KOPT-K1 (cell line): ENCODE data around the gene SLC30A5.
A peak's percentile ranks its signal among the peaks of the same experiment; 100 is the strongest.
"Not testable (repeated sequence)": the region's sequence is repeated elsewhere in the genome, so short reads cannot be mapped to it uniquely, and the experiment has no call there.

Experiments used
- H3K27ac ChIP-seq: fragments of 200-600 bp; sonication (generic); 2 replicates; pipeline ENCODE4 v1.5.1; 2016; ENCODE audit warnings: antibody characterized with exemption, mild to moderate bottlenecking, low read depth, low read length; ENCODE audit not compliant: poor library complexity, severe bottlenecking
- H3K36me3 ChIP-seq: fragments of 200-600 bp; sonication (generic); 2 replicates; pipeline ENCODE4 v1.5.1; 2017; ENCODE audit warnings: antibody characterized with exemption, mild to moderate bottlenecking, low read length, moderate library complexity; ENCODE audit not compliant: insufficient read depth
- H3K9me3 ChIP-seq: fragments of 200-600 bp; sonication (generic); 2 replicates; pipeline ENCODE4 v1.5.1; 2017; ENCODE audit warnings: antibody characterized with exemption, low read length, mild to moderate bottlenecking; ENCODE audit not compliant: insufficient read depth, poor library complexity, severe bottlenecking

The SLC30A5 gene

DNA sequence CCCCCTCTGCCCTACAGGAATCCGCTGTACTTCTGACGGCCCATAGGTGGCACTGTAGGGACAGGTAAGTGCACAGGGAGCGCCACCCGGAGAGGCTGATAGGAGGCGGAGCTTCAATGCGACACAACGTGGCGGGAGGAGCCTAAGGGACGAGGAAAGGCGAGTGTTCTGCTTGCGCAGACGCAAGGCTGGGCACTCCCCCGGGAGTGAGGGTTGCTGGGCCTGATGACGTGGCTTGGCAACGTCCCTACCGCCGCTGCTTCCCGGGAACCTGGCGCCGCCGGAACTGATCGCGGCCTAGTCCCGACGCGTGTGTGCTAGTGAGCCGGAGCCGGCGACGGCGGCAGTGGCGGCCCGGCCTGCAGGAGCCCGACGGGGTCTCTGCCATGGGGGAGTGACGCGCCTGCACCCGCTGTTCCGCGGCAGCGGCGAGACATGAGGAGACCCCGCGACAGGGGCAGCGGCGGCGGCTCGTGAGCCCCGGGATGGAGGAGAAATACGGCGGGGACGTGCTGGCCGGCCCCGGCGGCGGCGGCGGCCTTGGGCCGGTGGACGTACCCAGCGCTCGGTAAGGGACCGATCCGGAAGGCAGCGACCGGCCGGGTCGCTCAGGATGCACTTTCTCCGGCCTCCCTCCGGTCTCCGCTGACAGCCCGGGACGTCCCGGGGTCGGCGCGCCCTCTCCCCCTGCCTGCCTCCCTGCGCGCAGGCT is at the start of gene SLC30A5:
Gene SLC30A5, plus strand, starts transcription at position 244 of the 712 bp plus-strand sequence. Its CDS starts 242 bp downstream, at position 486.
- Histone ChIP-seq H3K27ac (peak within 1 kb of the TSS; percentile 76), H3K36me3 (peaks cover 33% of the 10 kb centered on the region), H3K9me3 (no peaks in the 10 kb centered on the region)

DNA sequence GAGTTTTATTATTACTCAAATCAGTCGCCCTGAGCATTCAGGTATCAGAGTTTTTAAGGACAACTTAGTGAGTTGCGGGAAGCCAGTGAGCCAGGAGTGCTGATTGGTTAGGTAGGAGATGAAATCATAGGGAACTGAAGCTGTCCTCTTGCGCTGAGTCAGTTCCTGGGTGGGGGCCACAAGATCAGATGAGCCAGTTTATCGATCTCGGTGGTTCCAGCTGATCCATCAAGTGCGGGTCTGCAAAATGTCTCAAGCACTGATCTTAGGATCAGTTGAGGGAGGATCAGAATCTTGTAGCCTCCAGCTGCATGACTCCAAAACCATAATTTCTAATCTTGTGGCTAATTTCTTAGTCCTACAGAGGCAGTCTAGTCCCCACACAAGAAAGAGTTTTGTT is 48.6 kb upstream of the SLC30A5 start:
- not testable (repeated sequence) for H3K9me3 ChIP-seq, H3K36me3 ChIP-seq, H3K27ac ChIP-seq

DNA sequence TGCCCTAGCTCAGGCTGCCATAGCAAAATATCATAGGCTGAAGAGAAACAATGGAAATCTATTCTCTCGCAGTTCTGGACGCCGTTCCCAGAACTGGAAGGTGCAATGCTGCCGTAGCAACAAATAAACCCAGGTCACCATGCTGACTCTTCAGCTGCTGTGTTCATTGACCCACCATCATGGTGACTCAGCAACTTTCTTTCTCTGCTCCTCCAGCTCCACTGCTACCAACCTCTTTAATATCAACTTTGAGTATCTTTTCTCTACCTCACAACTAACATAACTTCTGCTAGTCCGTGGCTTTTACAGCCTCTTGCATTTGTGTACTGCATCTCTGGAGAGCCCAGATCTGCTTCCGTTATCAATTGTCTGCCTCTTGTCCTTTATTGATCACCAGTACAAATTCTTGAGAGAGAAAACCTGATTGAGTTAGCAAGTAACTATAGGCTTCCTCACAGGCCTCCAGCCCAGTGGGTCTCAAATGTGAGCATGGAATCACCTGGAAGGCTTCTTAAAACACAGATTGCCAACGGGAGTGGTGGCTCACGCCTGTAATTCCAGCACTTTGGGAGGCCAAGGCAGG is 47.3 kb upstream of the SLC30A5 start:
- Histone ChIP-seq H3K27ac (peak overlapping the region; percentile 2), H3K9me3 (no peaks in the 10 kb centered on the region), H3K36me3 (no peaks in the 10 kb centered on the region)

DNA sequence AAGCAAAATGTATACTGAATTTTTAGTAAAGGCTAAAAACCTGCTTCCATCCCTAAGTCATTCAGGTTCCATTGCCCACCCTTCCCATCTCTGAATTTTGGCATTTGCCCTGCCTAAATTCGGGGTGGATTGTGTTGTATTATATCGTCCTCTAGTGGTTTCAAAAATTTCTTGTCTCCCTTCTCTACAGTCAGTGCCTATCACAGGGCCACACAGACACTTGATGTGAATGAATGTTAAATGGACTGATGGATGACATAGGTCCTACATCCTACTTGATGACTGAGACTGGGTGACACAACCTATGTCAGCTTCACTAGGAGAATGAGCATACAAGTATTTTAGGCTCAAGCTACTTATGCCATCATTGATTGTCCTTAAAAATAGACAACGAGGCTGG is 45.6 kb upstream of the SLC30A5 start:
- Histone ChIP-seq H3K27ac (no peak overlapping the region), H3K36me3 (no peaks in the 10 kb centered on the region), H3K9me3 (no peaks in the 10 kb centered on the region)

DNA sequence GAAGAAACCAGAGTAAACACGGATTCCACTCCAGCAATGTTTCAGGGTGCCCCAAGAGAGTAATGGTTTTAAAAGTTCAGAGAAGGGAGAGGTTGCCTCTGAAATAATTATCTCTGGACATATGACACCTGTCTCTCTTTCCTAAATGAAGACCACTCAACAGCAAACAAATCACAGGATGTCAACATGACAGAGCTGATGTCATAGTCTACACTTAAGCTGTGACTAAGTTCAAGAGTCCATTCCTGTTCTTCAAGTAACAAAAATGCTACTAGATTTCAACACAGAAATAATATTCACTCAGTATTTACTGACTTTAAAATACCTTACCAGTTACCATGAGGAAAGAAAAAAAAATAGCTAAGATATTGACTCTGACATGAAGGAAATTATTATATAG is 44.7 kb upstream of the SLC30A5 start:
- Histone ChIP-seq H3K36me3 (no peaks in the 10 kb centered on the region), H3K9me3 (no peaks in the 10 kb centered on the region), H3K27ac (no peak overlapping the region)

DNA sequence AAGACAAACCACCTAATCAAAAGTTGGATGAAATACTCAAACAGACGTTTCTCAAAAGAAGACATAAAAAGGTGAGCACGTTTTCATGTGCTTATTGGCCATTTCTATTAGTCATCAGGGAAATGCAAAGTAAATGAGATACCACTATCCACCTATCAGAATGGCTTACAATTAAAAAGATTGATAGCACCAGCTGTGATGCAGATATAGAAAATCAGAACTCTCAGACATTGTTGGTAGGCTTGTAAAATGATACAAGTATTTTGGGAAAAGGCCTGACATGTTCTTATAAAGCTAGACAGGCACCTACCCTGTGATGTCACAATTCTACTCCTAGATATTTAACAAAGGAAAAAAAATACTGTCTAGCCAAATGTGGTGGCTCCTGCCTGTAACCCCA is 44.0 kb upstream of the SLC30A5 start:
- Histone ChIP-seq H3K36me3 (no peaks in the 10 kb centered on the region), H3K9me3 (no peaks in the 10 kb centered on the region)

DNA sequence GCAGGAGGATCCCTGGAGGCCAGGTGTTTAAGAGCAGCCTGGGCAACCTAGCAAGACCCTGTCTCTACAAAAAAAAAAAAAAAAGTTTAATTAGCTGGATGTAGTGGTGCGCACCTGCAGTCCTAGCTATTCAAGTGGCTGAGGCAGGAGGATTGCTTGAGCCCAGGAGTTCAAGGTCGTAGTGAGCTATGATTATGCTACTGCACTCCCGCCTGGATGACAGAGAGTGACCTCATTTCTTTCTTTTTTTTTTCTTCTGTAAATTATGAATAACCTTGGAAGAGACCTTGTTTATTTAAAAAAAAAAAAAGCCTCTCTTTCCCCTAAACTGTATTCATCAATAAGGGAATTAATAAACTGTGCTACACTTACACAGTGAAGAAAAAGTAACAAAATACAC is 43.6 kb upstream of the SLC30A5 start:
- no peaks in the 10 kb centered on the region for H3K36me3 ChIP-seq
- no peak overlapping the region for H3K27ac ChIP-seq
- H3K9me3 ChIP-seq = no peaks in the 10 kb centered on the region

More for the DNA sequence above, 44.0 kb upstream of the SLC30A5 start:
- H3K27ac ChIP-seq = no peak overlapping the region

DNA sequence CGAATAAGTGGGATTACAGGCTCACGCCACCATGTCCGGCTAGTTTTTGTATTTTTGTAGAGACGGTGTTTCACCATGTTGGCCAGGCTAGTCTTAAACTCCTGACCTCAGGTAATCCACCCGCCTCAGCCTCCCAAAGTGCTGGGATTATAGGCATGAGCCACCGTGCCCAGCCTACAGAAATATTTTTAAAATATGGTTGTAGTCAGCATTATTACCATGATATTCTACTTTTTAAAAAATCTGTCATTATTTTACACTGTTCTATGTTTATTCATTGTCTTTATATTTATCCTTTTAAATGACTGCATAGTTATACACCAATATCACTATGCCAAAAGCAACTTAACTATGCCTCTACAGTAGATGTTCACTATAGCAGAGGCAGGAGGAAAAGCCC is 41.6 kb upstream of the SLC30A5 start:
- Histone ChIP-seq H3K36me3 (no peaks in the 10 kb centered on the region), H3K27ac (no peak overlapping the region), H3K9me3 (no peaks in the 10 kb centered on the region)

DNA sequence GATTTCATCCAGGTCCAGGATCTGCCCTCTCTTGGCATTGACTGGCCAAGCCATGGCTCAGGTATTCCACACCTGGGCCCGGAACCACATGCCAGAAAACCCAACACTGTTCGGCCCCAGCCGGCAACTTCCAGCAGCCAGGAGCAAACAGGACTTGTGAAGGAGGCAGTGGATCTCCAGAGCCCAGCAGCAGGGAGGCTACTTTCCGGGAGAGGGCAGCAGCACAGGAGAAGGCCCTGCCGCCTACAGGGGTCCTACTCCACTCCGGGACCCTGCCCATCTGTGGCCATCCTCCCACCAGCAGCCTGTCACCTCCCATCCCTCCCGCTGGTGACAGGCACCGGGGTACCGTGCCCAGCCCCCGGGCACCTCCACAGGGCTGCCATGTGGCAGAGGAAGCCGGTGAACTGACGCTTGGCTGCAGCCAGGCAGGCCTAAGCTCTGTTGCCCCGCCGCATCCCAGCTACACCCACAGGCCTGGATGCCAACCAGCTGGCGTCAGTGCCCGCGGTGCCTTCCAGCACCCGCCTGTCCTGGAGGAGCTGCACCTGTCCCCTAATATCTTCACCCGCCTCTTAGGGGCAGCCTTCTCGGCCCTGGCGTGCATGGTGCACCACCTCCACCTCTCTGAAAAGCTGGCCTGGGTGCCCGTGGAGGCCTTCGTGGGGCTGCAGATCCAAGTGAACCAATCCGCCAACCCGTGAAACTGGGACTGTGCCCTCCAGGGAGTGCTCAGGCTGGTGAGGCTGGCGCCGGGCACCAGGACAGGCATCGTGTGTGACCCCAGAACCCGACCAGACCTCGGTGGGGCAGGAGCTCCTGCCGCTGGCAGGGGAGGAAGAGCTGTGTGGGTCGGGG is 18.9 kb upstream of the SLC30A5 start:
- Histone ChIP-seq H3K36me3 (no peaks in the 10 kb centered on the region), H3K9me3 (no peaks in the 10 kb centered on the region), H3K27ac (no peak overlapping the region)

DNA sequence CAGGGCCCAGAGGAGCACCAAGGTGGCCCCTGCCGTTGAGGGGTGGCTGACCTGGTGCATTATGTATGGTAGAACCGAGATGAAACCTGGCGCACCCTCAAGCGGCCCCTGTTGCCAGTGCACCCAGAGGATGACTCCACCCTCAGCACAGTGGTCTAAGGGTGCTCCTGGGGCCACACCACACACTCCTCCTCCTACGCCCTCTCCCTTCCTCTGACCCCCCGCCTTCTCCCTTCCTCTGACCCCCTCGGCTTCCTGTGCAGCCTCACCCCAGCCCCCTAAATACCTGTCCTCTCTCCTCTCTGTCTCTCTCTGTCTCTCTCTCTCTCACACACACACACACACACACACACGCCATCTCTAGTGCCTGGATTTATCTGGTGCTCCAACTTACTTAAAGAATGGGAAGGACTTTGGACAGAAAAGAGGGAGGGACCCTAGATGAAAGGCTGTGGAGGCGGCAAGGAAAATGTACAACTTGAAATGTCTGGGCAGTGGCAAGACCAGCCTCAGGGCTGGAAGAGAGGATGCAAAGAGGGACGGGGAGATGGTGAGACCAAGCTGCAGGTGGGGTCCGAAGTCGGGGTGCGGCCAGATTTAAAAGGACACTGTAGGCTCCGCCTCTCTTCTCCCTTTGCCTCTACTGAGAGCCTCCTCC is 18.2 kb upstream of the SLC30A5 start:
- no peaks in the 10 kb centered on the region for H3K9me3 ChIP-seq
- H3K27ac ChIP-seq = no peak overlapping the region
- H3K36me3 ChIP-seq = no peaks in the 10 kb centered on the region

DNA sequence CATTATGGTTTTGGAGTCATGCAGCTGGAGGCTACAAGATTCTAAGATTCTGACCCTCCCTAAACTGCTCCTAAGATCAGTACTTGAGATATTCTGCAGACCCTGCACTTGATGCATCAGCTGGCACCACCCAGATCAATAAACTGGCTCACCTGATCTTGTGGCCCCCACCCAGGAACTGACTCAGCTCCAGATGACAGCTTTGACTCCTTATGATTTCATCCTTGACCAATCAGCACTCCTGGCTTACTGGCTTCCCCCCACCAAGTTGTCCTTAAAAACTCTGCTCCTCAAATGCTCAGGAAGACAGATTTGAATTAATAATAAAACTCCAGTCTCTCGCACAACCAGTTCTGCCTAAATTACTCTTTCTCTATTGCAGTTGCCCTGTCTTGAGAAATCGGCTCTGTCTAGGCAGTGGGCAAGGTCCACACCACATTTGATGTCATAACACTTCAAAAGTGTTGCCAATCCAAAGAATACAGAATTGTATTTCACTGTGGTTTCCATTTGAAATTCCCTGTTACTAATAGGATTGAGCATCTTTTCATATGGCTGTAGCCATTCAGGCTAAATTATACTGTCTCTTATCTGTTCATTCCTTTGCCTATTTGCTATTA is 14.8 kb upstream of the SLC30A5 start:
- Histone ChIP-seq H3K9me3 (no peaks in the 10 kb centered on the region), H3K27ac (no peak overlapping the region), H3K36me3 (no peaks in the 10 kb centered on the region)

DNA sequence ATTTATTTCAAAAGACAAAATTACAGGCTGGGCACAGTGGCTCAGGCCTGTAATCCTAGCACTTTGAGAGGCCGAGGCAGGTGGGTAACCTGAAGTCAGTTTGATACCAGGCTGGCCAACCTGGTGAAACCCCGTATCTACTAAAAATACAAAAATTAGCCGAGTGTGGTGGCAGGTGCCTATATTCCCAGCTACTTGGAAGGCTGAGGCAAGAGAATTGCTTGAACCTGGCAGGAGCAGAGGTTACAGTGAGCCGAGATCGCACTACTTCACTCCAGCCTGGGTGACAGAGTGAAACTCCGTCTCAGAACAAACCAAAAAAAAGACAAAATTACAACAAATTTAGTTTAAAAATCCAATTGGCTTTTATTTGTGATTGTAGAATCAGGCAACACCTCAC is 14.3 kb upstream of the SLC30A5 start:
- Histone ChIP-seq H3K9me3 (no peaks in the 10 kb centered on the region), H3K27ac (no peak overlapping the region), H3K36me3 (no peaks in the 10 kb centered on the region)

DNA sequence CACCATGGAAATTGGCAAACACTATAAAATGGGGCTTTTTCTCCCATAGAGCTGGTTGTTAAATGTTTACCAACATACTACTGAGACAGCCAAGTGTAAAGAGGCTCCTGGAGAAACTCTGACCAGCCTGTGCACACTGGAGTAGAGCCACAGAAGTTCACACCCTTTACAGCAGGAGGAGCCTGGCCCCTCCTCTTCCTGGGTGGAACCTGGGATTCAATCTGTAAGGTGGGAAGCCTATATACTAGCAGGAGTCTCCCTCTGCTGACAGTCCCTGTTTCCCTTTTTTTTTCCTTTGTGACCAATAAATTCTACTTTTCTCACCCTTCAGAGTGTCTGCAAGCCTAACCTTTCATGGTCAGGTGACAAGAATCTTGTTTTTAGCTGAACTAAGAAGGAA is 10.4 kb upstream of the SLC30A5 start:
- no peak overlapping the region for H3K27ac ChIP-seq
- no peaks in the 10 kb centered on the region for H3K9me3 ChIP-seq
- H3K36me3 ChIP-seq = no peaks in the 10 kb centered on the region

DNA sequence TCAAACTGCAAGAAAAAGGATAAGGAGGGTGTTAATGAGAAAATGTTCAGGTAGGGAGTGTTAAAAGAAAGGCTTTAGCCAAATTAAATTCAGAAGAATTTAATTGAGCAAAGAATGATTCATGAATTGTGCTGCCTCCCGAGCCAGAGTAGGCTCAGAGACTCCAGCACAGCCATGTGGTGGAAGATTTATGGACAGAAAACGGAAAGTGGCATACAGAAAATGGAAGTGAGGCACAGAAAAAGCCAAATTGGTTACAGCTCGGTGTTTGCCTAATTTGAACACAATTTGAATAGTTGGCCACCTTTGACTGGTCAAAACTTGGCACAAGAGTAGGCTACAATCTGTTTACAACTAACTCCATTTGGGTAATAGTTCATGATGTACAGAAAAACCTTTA is 9.6 kb upstream of the SLC30A5 start:
- Histone ChIP-seq H3K36me3 (no peaks in the 10 kb centered on the region), H3K27ac (no peak overlapping the region), H3K9me3 (no peaks in the 10 kb centered on the region)

DNA sequence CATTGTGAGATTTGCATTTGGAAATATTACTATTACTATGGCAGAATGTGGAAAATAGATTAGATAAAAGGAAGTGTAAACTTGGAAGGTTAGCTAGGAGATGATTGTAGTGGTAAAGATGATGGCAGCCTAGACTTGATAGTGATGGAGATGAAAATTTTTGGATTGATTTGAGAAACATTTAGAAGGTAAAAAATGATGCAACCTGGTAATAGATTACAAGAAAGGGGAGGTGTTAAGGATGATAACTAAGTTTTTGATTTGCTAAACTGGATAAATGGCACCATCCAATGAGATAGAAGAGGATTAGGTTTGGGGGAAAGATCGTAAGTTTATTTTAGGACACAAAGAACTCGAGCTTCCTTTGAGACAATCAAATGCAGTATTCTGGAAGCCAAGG is 8.9 kb upstream of the SLC30A5 start:
- Histone ChIP-seq H3K36me3 (no peaks in the 10 kb centered on the region), H3K9me3 (no peaks in the 10 kb centered on the region), H3K27ac (no peak overlapping the region)
